Vagina (tissue), 2 donors: ENCODE results near the gene PLA2R1.

Source experiments
- CTCF ChIP-seq, 3 experiments: fragments of 450-650 bp in 2 of 3; fragments of 200-600 bp in 1 of 3; sonication (generic) in 1 of 3; IDR thresholded peaks; one replicate each; pipeline ENCODE4 v1.5.1; 2017 to 2019; ENCODE audit warnings: antibody characterized with exemption in 3 of 3, mild to moderate bottlenecking in 2 of 3, moderate library complexity in 2 of 3
- POLR2A ChIP-seq, 2 donors: fragments of 450-650 bp; IDR thresholded peaks; one replicate each; pipeline ENCODE4 v1.6.1; 2017; ENCODE audit warnings: antibody characterized with exemption in 2 of 2, mild to moderate bottlenecking in 2 of 2, moderate library complexity in 2 of 2
- POLR2AphosphoS5 ChIP-seq, 2 donors: sonication (generic); formaldehyde crosslinking; IDR thresholded peaks; one replicate each; pipeline ENCODE4 v1.9.0; 2017; ENCODE audit warnings: antibody characterized with exemption in 2 of 2, mild to moderate bottlenecking in 2 of 2, low read depth in 1 of 2; ENCODE audit not compliant: insufficient read depth in 1 of 2

- TF ChIP-seq POLR2A (IDR thresholded peaks at IDR 0.05) = no peak
- TF ChIP-seq CTCF (IDR thresholded peaks at IDR 0.05) = no peak
- no peak for TF ChIP-seq POLR2AphosphoS5 (IDR thresholded peaks at IDR 0.05; ENCODE audit: insufficient read depth in 1 of 2, low read depth in 1 of 2)
These were observed 73.2 kb downstream of the PLA2R1 start for GRCh38 chr2:159989249-159989648.
